Right lobe of liver (tissue), 6 donors: ENCODE measurements around the gene KAT6B. TPM values are rescaled to one million over a fixed set of nuclear protein-coding genes. Genes with fewer than 3 reads are reported as not detected.

Experiments used
- ATAC-seq, 4 donors: fragments of 200-7000 bp; cut with Tn5 transposase; one replicate each; pipeline ENCODE4 v1.9.1; 2020; ENCODE audit warnings: mild to moderate bottlenecking in 4 of 4, moderate library complexity in 4 of 4
- DNase-seq, 3 donors: peaks; one replicate each; pipeline ENCODE4 v3.0.0-alpha.2; 2020
- H3K27ac ChIP-seq, 3 donors: fragments of 200-600 bp; one replicate each; pipeline ENCODE4 v1.8.0; 2022
- H3K27me3 ChIP-seq, 2 donors: fragments of 200-600 bp; one replicate each; pipeline ENCODE4 v1.8.0; 2022
- H3K36me3 ChIP-seq, 4 donors: fragments of 200-600 bp; sonication (generic) in 1 of 4; one replicate each; pipeline versions ENCODE4 v1.5.1 to v1.8.0; 2017 to 2022; ENCODE audit warnings: control low read depth in 1 of 4
- H3K4me1 ChIP-seq, 4 donors: fragments of 200-600 bp; sonication (generic) in 1 of 4; one replicate each; pipeline versions ENCODE4 v1.5.1 to v1.8.0; 2017 to 2022; ENCODE audit warnings: control low read depth in 1 of 4
- H3K4me3 ChIP-seq, 3 donors: fragments of 200-600 bp; one replicate each; pipeline ENCODE4 v1.8.0; 2022
- H3K9me3 ChIP-seq, 4 donors: fragments of 200-600 bp; sonication (generic) in 1 of 4; one replicate each; pipeline versions ENCODE4 v1.5.1 to v1.8.0; 2017 to 2022; ENCODE audit warnings: control low read depth in 1 of 4
- POLR2A ChIP-seq: fragments of 450-650 bp; IDR thresholded peaks from one replicate; pipeline ENCODE4 v1.6.1; 2017; ENCODE audit warnings: antibody characterized with exemption, mild to moderate bottlenecking
- WGBS: methylation state at CpG from one replicate; pipeline ENCODE4 v1.1.6; 2018; ENCODE audit warnings: low coverage, low lambda C conversion rate; ENCODE audit not compliant: insufficient coverage; ENCODE audit errors: missing lambda C conversion rate; 5-methylcytosine and 5-hydroxymethylcytosine counted together
- intact Hi-C, 2 donors: fragments of 100-400 bp; cut with DNase I; formaldehyde crosslinking; loops; one replicate each; pipeline versions ENCODE4 v1.11.2 to v1.14.1; 2022
- total RNA-seq, 6 experiments: library from RNA; depleted of rRNA in 2 of 6; stranded (reverse); fragments of >200 nt in 2 of 6; fragmentation: NEBNext Ultra II Directional in 3 of 6; extraction: Animal tissue kit (Norgen Biotek cat#: 25700) in 3 of 6; gene quantifications; one replicate each; pipeline versions ENCODE4 v1.1.0 to v1.2.4, GENCODE V29; 2016 to 2023
- TF ChIP-seq, protein P1 (sequence below), 4 donors: fragments of 200-600 bp in 3 of 4; fragments of 450-650 bp in 1 of 4; IDR thresholded peaks; one replicate each; pipeline versions ENCODE4 v1.5.1 to v1.8.0; 2016 to 2022; ENCODE audit warnings: antibody characterized with exemption in 4 of 4, mild to moderate bottlenecking in 2 of 4
- donor health status: DM: no; HTN: yes; CAD: no.
- donor health status: DM: no; HTN: no; CAD: no.
- donor health status: DM: no; HTN: no; CAD: no.
- donor health status: DM: no; HTN: yes; CAD: no.
- donor health status: DM: no; HTN: yes; CAD: no.

KAT6B gene
- total RNA-seq, 6 experiments from 2014 or later = 9.2 to 17.1 (median 10.3) TPM

DNA sequence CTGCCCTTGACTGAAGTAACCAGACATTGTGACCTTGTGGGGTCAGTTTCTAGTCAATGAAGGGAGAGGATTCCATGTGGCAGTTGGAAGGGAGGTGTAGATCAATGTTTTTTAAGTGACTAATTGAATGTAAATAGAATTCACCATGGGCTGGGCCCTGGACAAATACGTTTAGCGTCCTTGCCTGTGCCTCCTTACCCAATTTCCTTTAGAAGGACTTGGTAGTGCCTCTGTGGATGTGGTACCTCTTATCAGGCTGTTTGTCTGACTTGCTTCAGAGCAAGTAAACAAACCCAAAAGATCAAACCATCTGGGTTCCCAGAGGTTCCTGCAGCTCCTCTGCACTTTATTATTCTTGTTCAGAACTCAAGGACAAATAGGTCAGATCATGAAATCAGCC, 4.3 kb upstream of the KAT6B start:
- intact Hi-C loops = no loop called here
- Histone ChIP-seq H3K27ac (no peak overlapping the region), H3K4me1 (peaks cover 0 to 5% (median 0%) of the 10 kb centered on the region in 4 donors)

DNA sequence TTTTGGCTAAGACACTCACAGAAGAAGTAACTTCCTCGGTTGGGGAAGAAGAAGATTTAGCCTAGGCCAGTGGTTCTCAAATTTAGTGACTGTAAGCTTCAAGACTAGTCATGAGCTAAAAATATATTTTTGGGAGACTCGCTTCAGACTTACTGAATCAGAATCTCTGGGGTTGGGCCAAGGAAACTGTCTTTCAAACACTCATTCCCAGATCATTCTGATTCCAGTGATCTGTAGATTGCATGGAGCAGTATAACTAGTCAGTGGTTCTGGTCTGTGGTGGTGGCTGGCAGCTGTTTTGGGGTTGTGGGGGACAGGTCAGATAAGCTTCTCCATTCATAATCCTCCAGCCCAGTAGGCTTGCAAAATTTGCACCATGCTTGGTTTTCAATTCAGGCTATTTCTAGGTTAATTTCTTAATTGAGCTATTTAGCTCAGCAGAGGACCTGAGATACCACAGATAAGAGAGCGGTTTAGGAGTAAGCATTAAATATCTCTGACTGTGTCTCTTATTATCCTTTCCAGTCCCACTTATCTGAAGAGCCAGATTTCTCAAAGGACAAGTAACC, 3.8 kb upstream of the KAT6B start:
- ATAC-seq = no peak

More for the DNA sequence above, 4.3 kb upstream of the KAT6B start:
- TF ChIP-seq POLR2A = no peak
- TF ChIP-seq, protein P1, sequence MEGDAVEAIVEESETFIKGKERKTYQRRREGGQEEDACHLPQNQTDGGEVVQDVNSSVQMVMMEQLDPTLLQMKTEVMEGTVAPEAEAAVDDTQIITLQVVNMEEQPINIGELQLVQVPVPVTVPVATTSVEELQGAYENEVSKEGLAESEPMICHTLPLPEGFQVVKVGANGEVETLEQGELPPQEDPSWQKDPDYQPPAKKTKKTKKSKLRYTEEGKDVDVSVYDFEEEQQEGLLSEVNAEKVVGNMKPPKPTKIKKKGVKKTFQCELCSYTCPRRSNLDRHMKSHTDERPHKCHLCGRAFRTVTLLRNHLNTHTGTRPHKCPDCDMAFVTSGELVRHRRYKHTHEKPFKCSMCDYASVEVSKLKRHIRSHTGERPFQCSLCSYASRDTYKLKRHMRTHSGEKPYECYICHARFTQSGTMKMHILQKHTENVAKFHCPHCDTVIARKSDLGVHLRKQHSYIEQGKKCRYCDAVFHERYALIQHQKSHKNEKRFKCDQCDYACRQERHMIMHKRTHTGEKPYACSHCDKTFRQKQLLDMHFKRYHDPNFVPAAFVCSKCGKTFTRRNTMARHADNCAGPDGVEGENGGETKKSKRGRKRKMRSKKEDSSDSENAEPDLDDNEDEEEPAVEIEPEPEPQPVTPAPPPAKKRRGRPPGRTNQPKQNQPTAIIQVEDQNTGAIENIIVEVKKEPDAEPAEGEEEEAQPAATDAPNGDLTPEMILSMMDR (IDR thresholded peaks at IDR 0.05) = no peak
- WGBS = 43% methylated on average over 2 of the region's 2 CpGs
- H3K9me3 ChIP-seq = no peaks in the 10 kb centered on the region
- H3K36me3 ChIP-seq = no peaks in the 10 kb centered on the region
- H3K27me3 ChIP-seq = no peaks in the 10 kb centered on the region
- ATAC-seq (no peak), DNase-seq (no peak)
- H3K4me3 ChIP-seq = no peak overlapping the region

DNA sequence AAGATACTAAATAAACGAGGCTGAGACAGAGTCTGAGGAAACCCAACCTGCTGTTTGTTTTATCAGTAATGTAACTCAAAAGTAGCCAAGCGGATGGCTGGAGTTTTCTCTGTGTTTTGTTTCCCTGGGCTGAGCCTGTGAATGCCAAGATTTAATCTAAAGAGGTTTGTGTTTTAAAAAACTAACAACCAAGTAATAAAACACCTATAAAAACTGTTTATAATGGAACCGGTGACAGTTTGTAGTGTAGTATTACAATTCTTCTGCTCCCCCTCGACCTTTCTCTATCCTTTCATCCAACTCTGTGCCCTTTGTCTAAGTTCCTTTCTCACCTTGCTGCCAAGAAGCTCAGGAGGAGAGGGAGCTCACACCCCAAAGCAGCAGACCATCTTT, 2.6 kb upstream of the KAT6B start:
- H3K9me3 ChIP-seq = no peaks in the 10 kb centered on the region
- H3K4me3 ChIP-seq = no peak overlapping the region
- intact Hi-C loops = no loop called here
- no peak overlapping the region for H3K27ac ChIP-seq
- ATAC-seq = no peak
- peaks cover 0 to 5% (median 0%) of the 10 kb centered on the region in 4 donors for H3K4me1 ChIP-seq
- DNase-seq = no peak
- H3K27me3 ChIP-seq = no peaks in the 10 kb centered on the region
- 40% methylated on average over 4 of the region's 4 CpGs for WGBS
- no peaks in the 10 kb centered on the region for H3K36me3 ChIP-seq
- TF ChIP-seq POLR2A = no peak
- TF ChIP-seq, protein P1 (IDR thresholded peaks at IDR 0.05) = no peak

More for the DNA sequence above, 3.8 kb upstream of the KAT6B start:
- TF ChIP-seq, protein P1 (IDR thresholded peaks at IDR 0.05) = no peak
- no peak for TF ChIP-seq POLR2A
- no peaks in the 10 kb centered on the region for H3K27me3 ChIP-seq
- intact Hi-C loops = no loop called here
- WGBS = 64% methylated on average over 3 of the region's 3 CpGs
- H3K36me3 ChIP-seq = no peaks in the 10 kb centered on the region
- no peak overlapping the region for H3K4me3 ChIP-seq
- no peak overlapping the region for H3K27ac ChIP-seq
- H3K4me1 ChIP-seq = peaks cover 0 to 5% (median 0%) of the 10 kb centered on the region in 4 donors
- no peak for DNase-seq
- no peaks in the 10 kb centered on the region for H3K9me3 ChIP-seq

DNA sequence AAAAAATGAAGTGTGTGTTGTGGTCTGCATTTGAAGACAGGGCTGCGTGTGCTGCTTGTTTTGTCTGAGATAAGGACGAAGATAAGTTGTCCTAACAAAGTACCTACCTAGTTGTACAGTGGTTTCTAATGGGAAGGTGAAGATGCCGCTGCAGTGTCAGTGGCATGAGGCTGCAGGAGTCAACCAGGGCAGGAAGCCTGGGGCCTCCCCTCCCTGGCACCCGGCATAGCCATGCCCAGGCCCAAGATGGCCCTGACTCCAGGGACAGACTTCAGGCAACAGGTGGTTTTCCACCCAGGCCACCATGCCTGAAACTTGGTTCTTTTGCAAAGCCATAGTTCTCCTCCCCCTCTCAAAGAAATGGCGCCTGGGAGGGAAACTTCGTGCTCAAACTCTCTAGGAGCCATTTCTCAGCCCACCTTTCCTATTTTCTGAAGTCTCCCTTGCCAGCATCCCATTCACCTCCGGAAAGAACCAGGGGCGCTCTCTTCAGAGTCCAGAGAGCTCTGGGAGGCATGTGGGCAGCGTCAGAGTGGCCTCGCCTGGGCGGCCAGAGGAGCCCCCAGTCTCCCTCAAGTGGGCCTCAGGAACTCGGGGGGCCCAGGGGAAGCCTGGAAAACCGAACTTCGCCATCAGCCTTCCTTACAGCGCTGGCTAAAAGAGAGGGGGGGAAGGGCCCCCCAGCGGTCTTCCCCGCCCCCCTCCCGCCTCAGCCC, 2.1 kb upstream of the KAT6B start:
- intact Hi-C loops = no loop called here
- peaks cover 0 to 5% (median 0%) of the 10 kb centered on the region in 4 donors for H3K4me1 ChIP-seq
- WGBS = 54% methylated on average over 6 of the region's 18 CpGs
- H3K36me3 ChIP-seq = no peaks in the 10 kb centered on the region
- TF ChIP-seq, protein P1 (IDR thresholded peaks at IDR 0.05) = no peak
- no peak for TF ChIP-seq POLR2A
- peak overlapping the region in 2 of 3 donors; percentile 12 to 84 for H3K27ac ChIP-seq
- H3K9me3 ChIP-seq = no peaks in the 10 kb centered on the region
- ATAC-seq (no peak), DNase-seq (peak in 1 of 3 donors; percentile 24)
- no peaks in the 10 kb centered on the region for H3K27me3 ChIP-seq
- peak overlapping the region; percentile 83 to 90 (median 89) for H3K4me3 ChIP-seq
